Upper lobe of right lung (tissue), 1 donor: ENCODE results near the gene ESPN. TPM values are rescaled to one million over a fixed set of nuclear protein-coding genes. Genes with fewer than 3 reads are reported as not detected.

Experiments
- ATAC-seq: fragments of 200-7000 bp; cut with Tn5 transposase; one replicate; pipeline ENCODE4 v1.9.1; 2020; ENCODE audit warnings: mild to moderate bottlenecking, moderate library complexity
- DNase-seq: peaks from one replicate; pipeline ENCODE4 v3.0.0-alpha.2; 2020
- H3K27ac ChIP-seq: fragments of 200-600 bp; one replicate; pipeline ENCODE4 v1.8.0; 2022
- H3K27me3 ChIP-seq: fragments of 200-600 bp; one replicate; pipeline ENCODE4 v1.8.0; 2022; ENCODE audit warnings: mild to moderate bottlenecking
- H3K36me3 ChIP-seq: fragments of 200-600 bp; one replicate; pipeline ENCODE4 v1.8.0; 2022
- H3K4me1 ChIP-seq: fragments of 200-600 bp; one replicate; pipeline ENCODE4 v1.8.0; 2022
- H3K4me3 ChIP-seq: fragments of 200-600 bp; one replicate; pipeline ENCODE4 v1.8.0; 2022; ENCODE audit warnings: mild to moderate bottlenecking
- H3K9me3 ChIP-seq: fragments of 200-600 bp; one replicate; pipeline ENCODE4 v1.8.0; 2022
- CTCF ChIP-seq: fragments of 200-600 bp; IDR thresholded peaks from one replicate; pipeline ENCODE4 v1.8.0; 2022; ENCODE audit warnings: antibody characterized with exemption
- intact Hi-C: fragments of 100-400 bp; cut with DNase I; formaldehyde crosslinking; loops from one replicate; pipeline ENCODE4 v1.11.0; 2022
- total RNA-seq: library from RNA; stranded (reverse); fragmentation: NEBNext Ultra II Directional; extraction: Animal tissue kit (Norgen Biotek cat#: 25700); gene quantifications from one replicate; pipeline ENCODE4 v1.2.1, GENCODE V29; 2021
- donor health status: DM: no; HTN: yes; CAD: no; lungs with severe emphysema.

ESPN gene
- total RNA-seq, 1 donor from 2014 or later: 4.3 TPM

- DNase-seq (no peak), ATAC-seq (peak; percentile 19)
- Histone ChIP-seq H3K9me3 (no peaks in the 10 kb centered on the region), H3K27ac (no peak overlapping the region), H3K4me1 (peaks cover 4% of the 10 kb centered on the region), H3K4me3 (no peak overlapping the region), H3K36me3 (no peaks in the 10 kb centered on the region), H3K27me3 (no peaks in the 10 kb centered on the region)
- intact Hi-C loops: no loop called here
- no peak for TF ChIP-seq CTCF
These were observed 39.6 kb upstream of the ESPN start for GRCh38 chr1:6384962-6385361.

GRCh38 chr1:6385488-6386191, 38.9 kb upstream of the ESPN start:
- no peak for TF ChIP-seq CTCF
- no peaks in the 10 kb centered on the region for H3K36me3 ChIP-seq
- H3K27ac ChIP-seq: no peak overlapping the region
- intact Hi-C loops: no loop called here
- no peak overlapping the region for H3K4me3 ChIP-seq
- peak; percentile 77 for ATAC-seq
- no peaks in the 10 kb centered on the region for H3K27me3 ChIP-seq
- H3K9me3 ChIP-seq: no peaks in the 10 kb centered on the region
- DNase-seq: peak; percentile 77
- peaks cover 4% of the 10 kb centered on the region for H3K4me1 ChIP-seq

GRCh38 chr1:6386371-6386949, 38.1 kb upstream of the ESPN start:
- ATAC-seq (no peak), DNase-seq (no peak)
- H3K9me3 ChIP-seq: no peaks in the 10 kb centered on the region
- H3K27me3 ChIP-seq: no peaks in the 10 kb centered on the region
- no peak overlapping the region for H3K4me3 ChIP-seq
- H3K4me1 ChIP-seq: peaks cover 4% of the 10 kb centered on the region
- no peaks in the 10 kb centered on the region for H3K36me3 ChIP-seq
- intact Hi-C loops: no loop called here
- no peak for TF ChIP-seq CTCF
- H3K27ac ChIP-seq: no peak overlapping the region

- Histone ChIP-seq H3K36me3 (no peaks in the 10 kb centered on the region), H3K27ac (no peak overlapping the region), H3K4me3 (no peak overlapping the region), H3K9me3 (no peaks in the 10 kb centered on the region), H3K27me3 (no peaks in the 10 kb centered on the region), H3K4me1 (peaks cover 17% of the 10 kb centered on the region)
- intact Hi-C loops: no loop called here
- DNase-seq (no peak), ATAC-seq (no peak)
- TF ChIP-seq CTCF: no peak
These were observed 34.6 kb upstream of the ESPN start for GRCh38 chr1:6389971-6390370.

GRCh38 chr1:6391951-6392808, 32.4 kb upstream of the ESPN start:
- Histone ChIP-seq H3K4me1 (peaks cover 13% of the 10 kb centered on the region), H3K36me3 (no peaks in the 10 kb centered on the region), H3K27ac (peak overlapping the region; percentile 30), H3K27me3 (no peaks in the 10 kb centered on the region), H3K9me3 (no peaks in the 10 kb centered on the region), H3K4me3 (peak overlapping the region; percentile 65)
- DNase-seq: no peak
- ATAC-seq: no peak
- intact Hi-C loops: no loop called here
- no peak for TF ChIP-seq CTCF
